ENCODE results near the gene SLC13A3.

DNA sequence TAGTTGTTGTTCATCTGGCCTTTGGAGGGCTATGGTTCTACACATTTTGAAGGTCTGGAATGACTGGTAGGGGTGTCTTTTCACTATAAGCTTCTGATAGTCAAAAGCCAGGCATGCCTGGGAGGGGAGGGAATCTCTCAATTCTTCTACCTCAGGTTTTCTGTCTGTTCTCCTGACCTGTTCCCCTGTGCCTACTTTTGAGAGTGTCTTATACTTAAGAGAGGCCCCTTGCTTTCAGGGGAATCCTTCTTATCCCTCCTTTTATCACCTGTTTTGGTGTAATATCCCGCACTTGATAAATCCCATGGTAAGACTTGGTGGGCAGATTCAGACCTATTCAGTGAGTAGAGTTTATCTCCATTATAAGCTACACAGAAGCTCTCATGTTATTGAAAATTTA lies 10.4 kb upstream of the SLC13A3 start:
- TF ChIP-seq, protein P1, sequence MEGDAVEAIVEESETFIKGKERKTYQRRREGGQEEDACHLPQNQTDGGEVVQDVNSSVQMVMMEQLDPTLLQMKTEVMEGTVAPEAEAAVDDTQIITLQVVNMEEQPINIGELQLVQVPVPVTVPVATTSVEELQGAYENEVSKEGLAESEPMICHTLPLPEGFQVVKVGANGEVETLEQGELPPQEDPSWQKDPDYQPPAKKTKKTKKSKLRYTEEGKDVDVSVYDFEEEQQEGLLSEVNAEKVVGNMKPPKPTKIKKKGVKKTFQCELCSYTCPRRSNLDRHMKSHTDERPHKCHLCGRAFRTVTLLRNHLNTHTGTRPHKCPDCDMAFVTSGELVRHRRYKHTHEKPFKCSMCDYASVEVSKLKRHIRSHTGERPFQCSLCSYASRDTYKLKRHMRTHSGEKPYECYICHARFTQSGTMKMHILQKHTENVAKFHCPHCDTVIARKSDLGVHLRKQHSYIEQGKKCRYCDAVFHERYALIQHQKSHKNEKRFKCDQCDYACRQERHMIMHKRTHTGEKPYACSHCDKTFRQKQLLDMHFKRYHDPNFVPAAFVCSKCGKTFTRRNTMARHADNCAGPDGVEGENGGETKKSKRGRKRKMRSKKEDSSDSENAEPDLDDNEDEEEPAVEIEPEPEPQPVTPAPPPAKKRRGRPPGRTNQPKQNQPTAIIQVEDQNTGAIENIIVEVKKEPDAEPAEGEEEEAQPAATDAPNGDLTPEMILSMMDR (conservative IDR thresholded peaks at IDR 0.05; ENCODE audit: low read depth, low read length), result no peak
- no peak for TF ChIP-seq EZH2 (IDR thresholded peaks at IDR 0.05; ENCODE audit: borderline replicate concordance, low read depth, low read length, poor library complexity, severe bottlenecking)
